ENCODE measurements around the gene SUPT3H.
"Not testable (repeated sequence)": the region's sequence is repeated elsewhere in the genome, so short reads cannot be mapped to it uniquely, and the experiment has no call there.

- TF ChIP-seq CTCF, POLR2A, POLR2AphosphoS5 (IDR thresholded peaks at IDR 0.05): not testable (repeated sequence)
Observed at GRCh38 chr6:44876638-44877037, 501.1 kb downstream of the SUPT3H start.

Data from breast epithelium (tissue), 3 donors.